Measurements from ENCODE around the gene TMEM184A.

DNA sequence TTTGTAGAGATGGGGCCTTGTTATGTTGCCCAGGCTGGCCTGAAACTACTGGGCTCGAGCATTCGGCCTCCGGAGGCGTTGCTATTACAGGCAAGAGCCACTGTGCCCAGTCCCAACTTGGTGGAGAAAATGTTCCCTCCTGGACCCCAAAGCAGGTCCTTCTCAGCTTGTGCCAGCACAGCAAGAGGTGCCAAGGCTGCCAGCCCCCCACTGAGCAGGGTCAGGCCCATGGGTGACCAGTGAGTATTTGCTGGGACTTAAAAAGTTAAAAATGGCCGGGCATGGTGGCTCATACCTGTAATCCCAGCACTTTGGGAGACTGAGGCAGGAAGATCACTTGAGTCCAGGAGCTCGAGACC, 20.9 kb downstream of the TMEM184A start:
- TF ChIP-seq, protein P1, sequence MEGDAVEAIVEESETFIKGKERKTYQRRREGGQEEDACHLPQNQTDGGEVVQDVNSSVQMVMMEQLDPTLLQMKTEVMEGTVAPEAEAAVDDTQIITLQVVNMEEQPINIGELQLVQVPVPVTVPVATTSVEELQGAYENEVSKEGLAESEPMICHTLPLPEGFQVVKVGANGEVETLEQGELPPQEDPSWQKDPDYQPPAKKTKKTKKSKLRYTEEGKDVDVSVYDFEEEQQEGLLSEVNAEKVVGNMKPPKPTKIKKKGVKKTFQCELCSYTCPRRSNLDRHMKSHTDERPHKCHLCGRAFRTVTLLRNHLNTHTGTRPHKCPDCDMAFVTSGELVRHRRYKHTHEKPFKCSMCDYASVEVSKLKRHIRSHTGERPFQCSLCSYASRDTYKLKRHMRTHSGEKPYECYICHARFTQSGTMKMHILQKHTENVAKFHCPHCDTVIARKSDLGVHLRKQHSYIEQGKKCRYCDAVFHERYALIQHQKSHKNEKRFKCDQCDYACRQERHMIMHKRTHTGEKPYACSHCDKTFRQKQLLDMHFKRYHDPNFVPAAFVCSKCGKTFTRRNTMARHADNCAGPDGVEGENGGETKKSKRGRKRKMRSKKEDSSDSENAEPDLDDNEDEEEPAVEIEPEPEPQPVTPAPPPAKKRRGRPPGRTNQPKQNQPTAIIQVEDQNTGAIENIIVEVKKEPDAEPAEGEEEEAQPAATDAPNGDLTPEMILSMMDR (IDR thresholded peaks at IDR 0.05): no peak
- no peak for TF ChIP-seq EZH2 (IDR thresholded peaks at IDR 0.05; ENCODE audit: borderline replicate concordance, insufficient read depth, low read depth, low read length, poor library complexity, severe bottlenecking)

Data from B cell (primary cell).